Body of pancreas (tissue), 4 donors: ENCODE data around the gene TSPEAR.

Experiments
- POLR2A ChIP-seq, 3 donors: fragments of 450-650 bp; IDR thresholded peaks; one replicate each; pipeline ENCODE4 v1.6.1; 2016; ENCODE audit warnings: antibody characterized with exemption in 3 of 3, mild to moderate bottlenecking in 2 of 3
- TF ChIP-seq, protein P1 (sequence below), 7 experiments: fragments of 450-650 bp in 4 of 7; fragments of 200-600 bp in 3 of 7; sonication (generic) in 3 of 7; IDR thresholded peaks; one replicate each; pipeline ENCODE4 v1.5.1; 2016 to 2019; ENCODE audit warnings: antibody characterized with exemption in 7 of 7

DNA sequence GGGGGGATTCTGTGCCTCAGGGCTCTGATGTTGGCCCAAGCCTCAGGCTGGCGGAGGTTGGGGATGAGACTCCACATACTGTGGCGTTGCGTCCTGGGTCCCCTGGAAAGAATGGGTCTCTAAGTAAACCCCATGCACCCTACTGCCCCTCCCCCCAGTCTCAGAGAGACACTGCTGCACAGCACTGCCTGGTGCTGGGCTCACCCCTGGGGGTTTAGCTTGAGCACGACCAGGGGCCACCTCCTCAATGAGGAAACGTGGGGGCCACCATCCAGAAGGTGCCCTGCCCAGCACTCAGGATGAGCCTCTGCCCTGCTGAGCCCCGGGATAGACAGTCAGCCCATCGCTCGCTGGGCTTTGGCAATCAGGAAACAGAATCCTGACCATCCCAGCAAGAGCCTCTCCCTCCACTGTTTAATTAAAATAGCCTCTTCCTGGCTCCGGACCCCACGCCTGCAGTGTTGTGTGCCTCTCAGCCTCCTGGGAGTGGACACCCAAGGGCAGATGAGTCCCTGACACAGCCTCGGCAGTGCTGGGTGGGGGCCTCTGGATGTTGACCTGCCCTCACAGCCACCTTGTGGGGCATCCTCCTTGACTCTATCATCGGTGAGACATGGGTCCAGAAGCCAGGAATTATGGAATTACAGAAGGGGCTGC is 141.4 kb downstream of the TSPEAR start:
- TF ChIP-seq, protein P1, sequence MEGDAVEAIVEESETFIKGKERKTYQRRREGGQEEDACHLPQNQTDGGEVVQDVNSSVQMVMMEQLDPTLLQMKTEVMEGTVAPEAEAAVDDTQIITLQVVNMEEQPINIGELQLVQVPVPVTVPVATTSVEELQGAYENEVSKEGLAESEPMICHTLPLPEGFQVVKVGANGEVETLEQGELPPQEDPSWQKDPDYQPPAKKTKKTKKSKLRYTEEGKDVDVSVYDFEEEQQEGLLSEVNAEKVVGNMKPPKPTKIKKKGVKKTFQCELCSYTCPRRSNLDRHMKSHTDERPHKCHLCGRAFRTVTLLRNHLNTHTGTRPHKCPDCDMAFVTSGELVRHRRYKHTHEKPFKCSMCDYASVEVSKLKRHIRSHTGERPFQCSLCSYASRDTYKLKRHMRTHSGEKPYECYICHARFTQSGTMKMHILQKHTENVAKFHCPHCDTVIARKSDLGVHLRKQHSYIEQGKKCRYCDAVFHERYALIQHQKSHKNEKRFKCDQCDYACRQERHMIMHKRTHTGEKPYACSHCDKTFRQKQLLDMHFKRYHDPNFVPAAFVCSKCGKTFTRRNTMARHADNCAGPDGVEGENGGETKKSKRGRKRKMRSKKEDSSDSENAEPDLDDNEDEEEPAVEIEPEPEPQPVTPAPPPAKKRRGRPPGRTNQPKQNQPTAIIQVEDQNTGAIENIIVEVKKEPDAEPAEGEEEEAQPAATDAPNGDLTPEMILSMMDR (IDR thresholded peaks at IDR 0.05) = no peak
- TF ChIP-seq POLR2A (IDR thresholded peaks at IDR 0.05) = no peak
